Frontal cortex (tissue), 4 donors: ENCODE data around the gene CD300LD. TPM values are rescaled to one million over a fixed set of nuclear protein-coding genes. Genes with fewer than 3 reads are reported as not detected.
"Not testable (repeated sequence)": the region's sequence is repeated elsewhere in the genome, so short reads cannot be mapped to it uniquely, and the experiment has no call there.

ENCODE experiments used
- DNase-seq, 2 donors: peaks; one replicate each; pipeline ENCODE4 v3.0.0; 2012; ENCODE audit warnings: low spot score in 2 of 2
- FAIRE-seq: peaks from 2 replicates; lab custom pipeline; 2012; peaks lifted over from hg19 to GRCh38; lab: Jason Lieb, UNC
- total RNA-seq: library from RNA; depleted of rRNA; stranded (reverse); fragments of >200 nt; gene quantifications from one replicate; pipeline ENCODE4 v1.2.3, GENCODE V29; 2014
- donor health status: control.
- donor health status: control.
- donor health status: control.

Gene CD300LD
- not detected for total RNA-seq

GRCh38 chr17:74592087-74592990, at the start of gene CD300LD:
Gene CD300LD (minus strand): TSS chr17:74592283. CDS start chr17:74592202, 81 bp downstream.
- DNase-seq (no peak), FAIRE-seq (no peak)

GRCh38 chr17:74641224-74641957, 49.3 kb upstream of the CD300LD start:
- FAIRE-seq (no peak), DNase-seq (no peak)

GRCh38 chr17:74639704-74640151, 47.6 kb upstream of the CD300LD start:
- DNase-seq (no peak), FAIRE-seq (no peak)

GRCh38 chr17:74637926-74638325, 45.8 kb upstream of the CD300LD start:
- no peak for DNase-seq
- no peak for FAIRE-seq

GRCh38 chr17:74637265-74637664, 45.2 kb upstream of the CD300LD start:
- DNase-seq (no peak), FAIRE-seq (no peak)

- FAIRE-seq, DNase-seq: not testable (repeated sequence)
Measured at GRCh38 chr17:74636541-74637085, 44.5 kb upstream of the CD300LD start.

GRCh38 chr17:74635418-74635817, 43.3 kb upstream of the CD300LD start:
- FAIRE-seq (no peak), DNase-seq (no peak)

- FAIRE-seq (no peak), DNase-seq (no peak)
Measured at GRCh38 chr17:74633326-74633725, 41.2 kb upstream of the CD300LD start.

- no peak for FAIRE-seq
- DNase-seq, result no peak
Measured at GRCh38 chr17:74632617-74633016, 40.5 kb upstream of the CD300LD start.

- DNase-seq, result peak in 1 of 2 donors; percentile 32
- no peak for FAIRE-seq
Measured at GRCh38 chr17:74631468-74632450, 39.7 kb upstream of the CD300LD start.

- not testable (repeated sequence) for FAIRE-seq, DNase-seq
Measured at GRCh38 chr17:74630251-74630650, 38.2 kb upstream of the CD300LD start.

- FAIRE-seq (no peak), DNase-seq (no peak)
Measured at GRCh38 chr17:74625661-74626060, 33.6 kb upstream of the CD300LD start.

GRCh38 chr17:74624131-74624530, 32.0 kb upstream of the CD300LD start:
- DNase-seq (no peak), FAIRE-seq (no peak)

GRCh38 chr17:74623693-74624093, 31.6 kb upstream of the CD300LD start, which contains the start of gene CD300E:
Gene CD300E (minus strand): TSS chr17:74623738. CDS start chr17:74623621, 117 bp downstream.
- no peak for FAIRE-seq
- no peak for DNase-seq

GRCh38 chr17:74619077-74619673, 27.1 kb upstream of the CD300LD start:
- FAIRE-seq (no peak), DNase-seq (no peak)

GRCh38 chr17:74618451-74618850, 26.4 kb upstream of the CD300LD start:
- DNase-seq (no peak), FAIRE-seq (no peak)

GRCh38 chr17:74616696-74617095, 24.6 kb upstream of the CD300LD start:
- no peak for DNase-seq
- FAIRE-seq, result no peak

- no peak for FAIRE-seq
Measured at GRCh38 chr17:74612046-74612445, 20.0 kb upstream of the CD300LD start.

GRCh38 chr17:74610108-74610507, 18.0 kb upstream of the CD300LD start:
- no peak for FAIRE-seq
- no peak for DNase-seq

More at GRCh38 chr17:74612046-74612445, 20.0 kb upstream of the CD300LD start:
- no peak for DNase-seq
